GM10266 (cell line): ENCODE measurements around the gene KCNC1.

ENCODE experiments used
- DNase-seq: peaks from one replicate; pipeline ENCODE4 v3.0.0; 2012; ENCODE audit errors: extremely low spot score
- CTCF ChIP-seq: IDR thresholded peaks from 2 replicates; pipeline ENCODE4 v1.5.1; 2012; ENCODE audit warnings: mild to moderate bottlenecking, low read depth; ENCODE audit not compliant: control insufficient read depth, insufficient read depth; ENCODE audit errors: missing control alignments

The KCNC1 gene

DNA sequence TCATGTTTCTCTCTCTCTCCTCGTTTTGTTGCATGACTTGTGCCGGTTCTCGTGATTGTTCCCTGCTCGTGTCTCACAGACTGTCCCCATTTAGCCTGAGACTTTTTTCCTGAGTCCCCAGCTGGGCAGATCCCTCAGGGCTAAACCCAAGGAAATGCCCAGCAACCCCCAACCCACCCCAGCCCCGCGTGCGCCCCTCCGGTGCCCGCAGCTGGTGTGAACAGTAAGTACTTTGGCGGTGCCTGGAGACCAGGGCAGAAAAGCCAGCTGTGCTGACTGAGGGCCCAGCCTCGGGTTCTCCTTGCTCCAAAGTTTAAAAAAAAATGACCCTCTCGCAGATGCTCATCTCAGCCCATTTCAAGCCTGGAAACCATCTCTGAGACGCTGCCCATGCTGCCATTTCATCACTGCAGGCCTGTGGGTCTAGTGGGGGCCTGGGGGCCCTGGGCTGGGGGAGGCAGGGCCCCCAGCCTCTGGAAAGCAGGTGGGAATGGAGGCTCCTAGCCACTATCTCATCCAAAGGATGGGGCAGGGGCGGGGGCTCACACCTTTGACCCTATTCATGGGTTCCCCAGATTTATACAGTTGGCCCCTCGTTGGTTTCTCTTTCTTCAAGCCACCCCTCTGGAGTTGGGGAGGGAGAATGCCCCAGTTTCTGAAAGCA lies 41.8 kb downstream of the KCNC1 start:
- DNase-seq, result no peak
- no peak for TF ChIP-seq CTCF

- TF ChIP-seq CTCF, result no peak
- no peak for DNase-seq
These were observed 42.6 kb downstream of the KCNC1 start for GRCh38 chr11:17777086-17777737.

GRCh38 chr11:17777738-17778091 lies 43.1 kb downstream of the KCNC1 start:
- no peak for DNase-seq
- no peak for TF ChIP-seq CTCF

GRCh38 chr11:17778352-17778751 lies 43.8 kb downstream of the KCNC1 start:
- no peak for DNase-seq
- TF ChIP-seq CTCF, result no peak

- no peak for DNase-seq
- TF ChIP-seq CTCF, result no peak
These were observed 44.6 kb downstream of the KCNC1 start for GRCh38 chr11:17778956-17779860.

DNA sequence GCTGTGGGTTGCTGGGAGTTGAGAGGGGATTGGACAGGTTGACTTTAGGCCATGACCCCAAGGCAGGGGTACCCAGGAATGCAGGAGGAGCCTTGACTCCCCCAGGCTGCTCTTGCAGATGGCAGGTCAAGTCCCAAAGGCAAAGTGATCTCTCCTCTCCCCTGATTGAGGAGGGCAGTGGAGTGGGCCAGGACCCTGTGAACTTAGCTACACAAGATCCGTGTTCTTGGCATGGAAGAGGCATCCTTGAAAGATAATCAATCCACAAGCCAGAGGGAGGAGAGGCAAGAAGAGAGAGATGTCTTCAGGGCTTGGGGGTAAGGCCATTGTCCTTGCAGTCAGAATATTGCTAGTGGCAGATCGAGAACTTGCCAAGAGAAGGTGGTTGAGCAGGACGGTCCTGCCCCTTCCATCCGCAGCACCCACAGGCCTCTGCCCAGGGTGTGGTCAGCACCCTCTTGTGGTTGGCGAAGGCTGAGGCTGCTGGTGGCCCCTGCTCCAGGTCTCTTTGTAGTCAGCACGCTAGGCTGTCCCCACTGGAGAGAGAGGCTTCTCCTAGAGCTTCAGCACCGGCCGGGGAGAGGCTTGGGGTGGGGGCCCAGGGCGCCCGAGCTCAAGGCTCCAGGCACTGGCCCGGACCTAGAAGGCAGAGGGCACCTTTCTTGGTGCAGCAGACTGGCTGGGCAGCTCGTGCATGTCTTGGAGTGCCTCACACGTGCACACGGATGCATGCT lies 45.4 kb downstream of the KCNC1 start:
- TF ChIP-seq CTCF, result no peak
- DNase-seq, result no peak
